Esophagus muscularis mucosa (tissue), 3 donors: ENCODE results near the gene PHACTR3.

Experiments used
- EP300 ChIP-seq: sonication (generic); formaldehyde crosslinking; IDR thresholded peaks from one replicate; pipeline ENCODE4 v1.6.1; 2017; ENCODE audit warnings: antibody characterized with exemption
- POLR2A ChIP-seq: fragments of 450-650 bp; IDR thresholded peaks from one replicate; pipeline ENCODE4 v1.6.1; 2017; ENCODE audit warnings: antibody characterized with exemption, moderate library complexity, mild to moderate bottlenecking, low read depth
- POLR2AphosphoS5 ChIP-seq, 2 donors: sonication (generic); formaldehyde crosslinking; IDR thresholded peaks; one replicate each; pipeline ENCODE4 v1.6.1; 2017; ENCODE audit warnings: antibody characterized with exemption in 2 of 2

GRCh38 chr20:59559024-59559817, 45.1 kb upstream of the PHACTR3 start:
- no peak for TF ChIP-seq EP300
- TF ChIP-seq POLR2A = no peak
- no peak for TF ChIP-seq POLR2AphosphoS5 (IDR thresholded peaks at IDR 0.05)
